GM12873 (cell line): ENCODE results near the gene PPDPF.

Source experiments
- CTCF ChIP-seq: IDR thresholded peaks from 2 replicates; pipeline ENCODE4 v1.5.1; 2012; ENCODE audit warnings: low read depth, mild to moderate bottlenecking, moderate library complexity, low read length, control low read depth; ENCODE audit not compliant: insufficient read depth; ENCODE audit errors: missing control alignments

Gene PPDPF

GRCh38 chr20:63504642-63505041, 15.9 kb upstream of the PPDPF start:
- no peak for TF ChIP-seq CTCF

DNA sequence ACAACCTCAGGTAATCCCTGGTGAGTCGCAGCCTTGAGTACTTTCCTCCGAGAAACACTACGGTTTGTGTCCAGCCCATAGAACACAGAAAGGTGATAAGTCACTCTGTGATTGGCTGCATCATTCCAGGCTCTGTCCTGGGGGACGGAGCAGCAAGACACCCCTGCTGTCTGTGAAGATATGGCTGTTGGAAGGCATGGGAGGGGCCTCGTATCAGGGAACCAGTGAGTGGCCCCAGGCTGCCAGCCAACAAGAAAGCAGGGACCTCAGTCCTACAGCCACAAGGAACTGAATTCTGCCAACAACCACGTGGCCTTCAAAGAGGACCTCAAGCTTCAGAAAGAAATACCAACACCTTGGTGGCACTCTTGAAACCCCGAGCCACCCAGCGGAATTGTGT, 15.3 kb upstream of the PPDPF start:
- no peak for TF ChIP-seq CTCF

DNA sequence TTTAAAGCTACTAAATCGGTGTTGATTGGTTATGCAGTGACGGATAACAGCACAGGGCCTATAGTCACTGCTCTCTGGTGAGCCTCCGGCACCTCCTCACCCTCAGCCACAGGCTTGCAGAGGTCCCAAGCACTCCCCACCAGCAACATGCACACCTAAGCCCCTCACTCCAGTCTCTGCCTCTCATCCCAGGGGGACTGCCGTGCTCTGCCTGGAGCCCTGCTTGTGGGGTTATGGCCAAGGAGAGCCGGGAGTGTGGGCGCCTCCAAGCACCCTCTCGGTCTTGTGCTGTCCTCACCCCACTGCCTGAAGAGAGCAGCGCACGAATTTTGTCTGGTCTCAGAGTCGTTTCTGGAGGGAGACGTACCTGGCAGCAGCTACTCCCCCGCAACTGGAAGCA, 14.8 kb upstream of the PPDPF start:
- no peak for TF ChIP-seq CTCF

- TF ChIP-seq CTCF, result no peak
These were observed 13.4 kb upstream of the PPDPF start for GRCh38 chr20:63507083-63507743.

- no peak for TF ChIP-seq CTCF
These were observed 12.3 kb upstream of the PPDPF start for GRCh38 chr20:63508072-63508768.

DNA sequence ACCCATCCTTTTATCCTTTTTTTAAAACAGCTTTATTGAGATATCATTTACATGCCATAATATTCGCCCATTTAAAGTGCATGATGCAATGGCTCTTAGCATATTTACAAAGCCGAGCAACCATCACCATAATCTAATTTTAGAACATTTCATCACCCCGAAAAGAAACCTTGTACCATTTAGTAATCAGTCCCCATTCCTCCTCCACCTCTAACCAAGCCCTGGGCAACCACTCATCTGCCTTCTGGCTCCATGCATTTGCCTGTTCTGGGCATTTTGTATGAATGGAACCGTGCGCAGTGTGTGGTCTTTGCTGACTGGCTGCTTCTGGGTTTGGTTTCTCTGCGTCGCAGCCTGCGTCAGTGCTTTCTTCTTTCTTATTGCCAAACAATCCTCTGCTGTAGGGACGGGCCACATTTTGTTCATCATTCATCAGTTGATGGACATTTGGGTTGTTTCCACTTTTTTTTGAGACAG, 11.4 kb upstream of the PPDPF start:
- TF ChIP-seq CTCF, result no peak

DNA sequence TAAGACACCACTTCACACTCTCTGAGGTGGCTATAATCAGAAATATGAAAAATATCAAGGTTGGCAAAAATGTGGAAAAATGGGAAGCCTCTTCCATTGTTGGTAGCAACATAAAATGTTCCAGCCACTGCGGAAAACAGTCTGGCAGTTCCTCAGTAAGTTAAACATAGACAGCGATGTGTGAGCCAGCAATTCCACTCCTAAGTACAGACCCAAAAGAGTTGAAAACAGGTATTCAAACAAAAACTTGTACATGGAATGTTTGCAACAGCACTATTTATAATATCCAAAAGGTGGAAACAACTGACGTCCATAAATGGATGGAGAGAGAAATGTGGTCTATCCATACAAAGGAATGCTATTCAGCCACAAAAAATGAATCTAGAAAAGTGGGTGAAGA, 7.4 kb upstream of the PPDPF start:
- TF ChIP-seq CTCF, result no peak
